HepG2 (cell line): ENCODE results near the gene CDR2L. TPM values are rescaled to one million over a fixed set of nuclear protein-coding genes. Genes with fewer than 3 reads are reported as not detected.

Experiments used
- CC2D1A ChIP-seq: sonication (generic); formaldehyde crosslinking; IDR thresholded peaks from 2 replicates; pipeline ENCODE4 v1.8.1; 2023; ENCODE audit warnings: mild to moderate bottlenecking, missing genetic modification reagents
- DBP ChIP-seq: sonication (generic); formaldehyde crosslinking; IDR thresholded peaks from 2 replicates; pipeline ENCODE4 v1.4.0; 2020; ENCODE audit warnings: missing genetic modification reagents; ENCODE audit errors: not compliant biosample characterization
- ELF3 ChIP-seq: IDR thresholded peaks from 2 replicates; pipeline ENCODE4 v1.6.1; 2016; ENCODE audit warnings: missing genetic modification reagents, missing compliant biosample characterization
- ELK4 ChIP-seq: sonication (generic); formaldehyde crosslinking; IDR thresholded peaks from 2 replicates; pipeline ENCODE4 v1.9.0; 2021; ENCODE audit warnings: missing genetic modification reagents, borderline replicate concordance
- FUBP1 ChIP-seq: sonication (generic); formaldehyde crosslinking; IDR thresholded peaks from 2 replicates; pipeline ENCODE4 v1.5.1; 2020; ENCODE audit warnings: missing genetic modification reagents, mild to moderate bottlenecking, borderline replicate concordance
- GMEB1 ChIP-seq: sonication (generic); formaldehyde crosslinking; IDR thresholded peaks from 2 replicates; pipeline ENCODE4 v1.5.1; 2020; ENCODE audit warnings: missing genetic modification reagents, mild to moderate bottlenecking, borderline replicate concordance
- KLF9 ChIP-seq: IDR thresholded peaks from 2 replicates; pipeline ENCODE4 v1.6.1; 2016; ENCODE audit warnings: low read depth
- MTF2 ChIP-seq: sonication (generic); formaldehyde crosslinking; IDR thresholded peaks from 2 replicates; pipeline ENCODE4 v1.5.0; 2020; ENCODE audit warnings: missing genetic modification reagents, borderline replicate concordance
- NFYC ChIP-seq: IDR thresholded peaks from 2 replicates; pipeline ENCODE4 v1.6.1; 2016; ENCODE audit warnings: missing genetic modification reagents, missing compliant biosample characterization
- PRDM4 ChIP-seq: sonication (generic); formaldehyde crosslinking; IDR thresholded peaks from 2 replicates; pipeline ENCODE4 v1.9.0; 2021; ENCODE audit warnings: missing genetic modification reagents, borderline replicate concordance
- REXO4 ChIP-seq: sonication (generic); formaldehyde crosslinking; IDR thresholded peaks from 2 replicates; pipeline ENCODE4 v1.8.0; 2022; ENCODE audit warnings: missing genetic modification reagents, mild to moderate bottlenecking, borderline replicate concordance
- TERF1 ChIP-seq: sonication (generic); formaldehyde crosslinking; IDR thresholded peaks from 2 replicates; pipeline ENCODE4 v1.8.0; 2022; ENCODE audit warnings: mild to moderate bottlenecking, missing genetic modification reagents, moderate library complexity
- ZNF691 ChIP-seq: sonication (generic); formaldehyde crosslinking; IDR thresholded peaks from 2 replicates; pipeline ENCODE4 v1.4.0; 2020; ENCODE audit warnings: missing genetic modification reagents, low read depth, mild to moderate bottlenecking, borderline replicate concordance
- ZSCAN31 ChIP-seq: sonication (generic); formaldehyde crosslinking; IDR thresholded peaks from 2 replicates; pipeline ENCODE4 v1.5.0; 2020; ENCODE audit warnings: low read depth, mild to moderate bottlenecking, missing genetic modification reagents
- ZSCAN9 ChIP-seq: IDR thresholded peaks from 2 replicates; pipeline ENCODE4 v1.6.1; 2016; ENCODE audit warnings: borderline replicate concordance
- polyA plus RNA-seq, 8 experiments: library from polyadenylated mRNA; depleted of rRNA in 3 of 8; stranded (reverse) in 7 of 8; unstranded in 1 of 8; fragments of >200 nt; fragmentation: Illumina TruSeq in 4 of 8; extraction: Trizol in 4 of 8; gene quantifications; 2 replicates each; pipeline versions ENCODE4 v1.2.1 to v1.2.3, GENCODE V29; 2011 to 2016; ENCODE audit warnings: low read depth in 4 of 8, missing spikeins in 1 of 8, mixed read lengths in 1 of 8; ENCODE audit not compliant: insufficient read depth in 1 of 8
- total RNA-seq, 5 experiments: library from RNA; depleted of rRNA; stranded (reverse); fragments of >200 nt; fragmentation: Illumina TruSeq; extraction: Trizol; gene quantifications; 2 replicates each; pipeline ENCODE4 v1.2.3, GENCODE V29; 2016; ENCODE audit warnings: low read depth in 1 of 5

CDR2L gene
- total and polyA plus RNA-seq, 2 of the 13 experiments (the other 11 are each of a cell fraction or from before 2014, with no cell fraction given), result 1.9 to 2.1 TPM

- TF ChIP-seq GMEB1, result no peak
- TF ChIP-seq ELK4, result no peak
- 0 out of 2 replicates have a peak, but pooled peaks have one; percentile 21 for TF ChIP-seq FUBP1 (CRISPR knock-in tag)
- TF ChIP-seq ELF3 (CRISPR knock-in tag), result peak; percentile 59; the same call in 1 of the 2 replicates
- TF ChIP-seq ZSCAN31 (CRISPR knock-in tag), result no peak
- no peak for TF ChIP-seq TERF1 (CRISPR knock-in tag)
- peak; percentile 30; the same call in 1 of the 2 replicates for TF ChIP-seq NFYC (CRISPR knock-in tag)
- 0 out of 2 replicates have a peak, but pooled peaks have one; percentile 18 for TF ChIP-seq MTF2
- TF ChIP-seq PRDM4 (CRISPR knock-in tag), result no peak
- TF ChIP-seq ZNF691 (CRISPR knock-in tag), result no peak
- no peak for TF ChIP-seq CC2D1A (CRISPR knock-in tag)
- TF ChIP-seq REXO4, result no peak; the same call in 1 of the 2 replicates
- TF ChIP-seq ZSCAN9 (CRISPR knock-in tag), result peak; percentile 71; the same call in 1 of the 2 replicates
- no peak for TF ChIP-seq KLF9 (CRISPR knock-in tag)
- TF ChIP-seq DBP (CRISPR knock-in tag), result no peak
Measured at GRCh38 chr17:74960570-74961342, 26.7 kb upstream of the CDR2L start (continued).
